ENCODE results near the gene TULP1. TPM values are rescaled to one million over a fixed set of nuclear protein-coding genes. Genes with fewer than 3 reads are reported as not detected.

Gene TULP1
- total RNA-seq, 1 experiment from 2014 or later = not detected

DNA sequence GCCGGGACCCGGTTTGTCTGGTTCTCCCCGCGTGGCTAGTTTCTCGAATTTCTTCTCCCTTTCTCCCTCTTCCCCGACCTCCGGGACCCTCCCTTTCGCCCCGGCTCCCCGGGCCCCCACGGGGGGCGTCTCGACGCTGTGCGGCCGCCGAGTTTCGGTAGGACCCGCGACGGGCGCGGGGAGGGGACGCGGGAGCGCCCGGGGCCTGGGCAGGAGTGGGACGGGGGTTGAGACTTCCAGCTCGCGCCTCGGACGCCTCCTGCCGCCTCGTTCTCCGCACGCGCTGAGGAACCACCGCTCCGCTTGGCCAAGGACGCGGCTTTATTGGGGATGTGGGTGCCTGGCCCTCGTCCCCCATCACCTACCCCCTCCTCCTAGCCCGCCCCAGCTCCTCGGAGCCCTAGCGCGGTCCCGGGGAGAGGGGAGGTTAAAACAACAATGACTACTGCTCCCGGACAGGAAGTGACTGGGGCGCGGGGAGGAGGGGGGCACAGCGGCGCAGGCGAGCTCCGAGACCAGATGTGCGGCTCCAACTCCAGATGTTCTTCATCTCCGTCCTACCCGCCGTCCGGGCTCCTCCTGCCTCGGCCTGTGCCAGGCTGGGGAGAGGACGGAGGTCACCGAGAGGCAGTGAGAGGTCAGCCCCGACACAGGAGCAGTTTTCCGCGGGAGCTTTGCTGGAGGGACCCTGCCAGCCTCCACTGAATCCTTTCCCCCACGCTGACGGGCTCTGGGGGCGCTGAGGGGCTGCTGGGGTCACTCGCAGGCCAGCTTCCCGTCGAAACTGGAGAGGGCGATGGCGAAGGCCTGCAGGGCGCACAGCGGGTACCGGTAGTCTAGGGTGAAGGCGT lies 14.9 kb downstream of the TULP1 start:
- Histone ChIP-seq H3K4me2 (ENCODE audit: low read length) (peak overlapping the region; percentile 96), H3K4me1 (ENCODE audit: insufficient read depth, low read length) (peaks cover 29% of the 10 kb centered on the region), H3K9me2 (replicated peaks; ENCODE audit: low read length) (no peaks in the 10 kb centered on the region), H3K4me3 (ENCODE audit: low read length) (peak overlapping the region; percentile 69), H3K36me3 (ENCODE audit: low read depth, low read length) (no peaks in the 10 kb centered on the region), H3K79me2 (ENCODE audit: low read length) (peaks cover 34% of the 10 kb centered on the region), H3F3A (ENCODE audit: low read length, unreplicated experiment) (no peaks in the 10 kb centered on the region), H3K9me3 (ENCODE audit: low read length) (no peaks in the 10 kb centered on the region), H3K9ac (ENCODE audit: low read length) (peak overlapping the region; percentile 79), H2AFZ (ENCODE audit: low read length) (peak overlapping the region; percentile 92), H3K27me3 (ENCODE audit: low read length) (no peaks in the 10 kb centered on the region), H3K27ac (ENCODE audit: low read length) (peak overlapping the region; percentile 35; the same call in 1 of the 2 replicates), H4K20me1 (ENCODE audit: low read length) (no peaks in the 10 kb centered on the region; the same call in 1 of the 2 replicates)
- ChIA-PET POLR2A (ENCODE audit: unreplicated experiment) (interaction anchor here (0.6 kb wide), 1 partner anchor 70 kb away, joined by 14 read pairs; no protein-coding TSS in a partner anchor), CTCF (no interaction called here)
- DNase-seq = no peak
- peak; percentile 17 for ATAC-seq
- TSS peak; percentile 48 for BruUV-seq (replicated peaks)
- TF ChIP-seq EZH2phosphoT487 (IDR thresholded peaks at IDR 0.05; ENCODE audit: borderline replicate concordance, low read length) = no peak
- TF ChIP-seq, protein P1, sequence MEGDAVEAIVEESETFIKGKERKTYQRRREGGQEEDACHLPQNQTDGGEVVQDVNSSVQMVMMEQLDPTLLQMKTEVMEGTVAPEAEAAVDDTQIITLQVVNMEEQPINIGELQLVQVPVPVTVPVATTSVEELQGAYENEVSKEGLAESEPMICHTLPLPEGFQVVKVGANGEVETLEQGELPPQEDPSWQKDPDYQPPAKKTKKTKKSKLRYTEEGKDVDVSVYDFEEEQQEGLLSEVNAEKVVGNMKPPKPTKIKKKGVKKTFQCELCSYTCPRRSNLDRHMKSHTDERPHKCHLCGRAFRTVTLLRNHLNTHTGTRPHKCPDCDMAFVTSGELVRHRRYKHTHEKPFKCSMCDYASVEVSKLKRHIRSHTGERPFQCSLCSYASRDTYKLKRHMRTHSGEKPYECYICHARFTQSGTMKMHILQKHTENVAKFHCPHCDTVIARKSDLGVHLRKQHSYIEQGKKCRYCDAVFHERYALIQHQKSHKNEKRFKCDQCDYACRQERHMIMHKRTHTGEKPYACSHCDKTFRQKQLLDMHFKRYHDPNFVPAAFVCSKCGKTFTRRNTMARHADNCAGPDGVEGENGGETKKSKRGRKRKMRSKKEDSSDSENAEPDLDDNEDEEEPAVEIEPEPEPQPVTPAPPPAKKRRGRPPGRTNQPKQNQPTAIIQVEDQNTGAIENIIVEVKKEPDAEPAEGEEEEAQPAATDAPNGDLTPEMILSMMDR (conservative IDR thresholded peaks at IDR 0.05; ENCODE audit: low read depth, low read length) = no peak
- TF ChIP-seq EZH2 (IDR thresholded peaks at IDR 0.05; ENCODE audit: low read length, unreplicated experiment) = no peak
- intact Hi-C loops (cut with micrococcal nuclease) = no loop called here

DNA sequence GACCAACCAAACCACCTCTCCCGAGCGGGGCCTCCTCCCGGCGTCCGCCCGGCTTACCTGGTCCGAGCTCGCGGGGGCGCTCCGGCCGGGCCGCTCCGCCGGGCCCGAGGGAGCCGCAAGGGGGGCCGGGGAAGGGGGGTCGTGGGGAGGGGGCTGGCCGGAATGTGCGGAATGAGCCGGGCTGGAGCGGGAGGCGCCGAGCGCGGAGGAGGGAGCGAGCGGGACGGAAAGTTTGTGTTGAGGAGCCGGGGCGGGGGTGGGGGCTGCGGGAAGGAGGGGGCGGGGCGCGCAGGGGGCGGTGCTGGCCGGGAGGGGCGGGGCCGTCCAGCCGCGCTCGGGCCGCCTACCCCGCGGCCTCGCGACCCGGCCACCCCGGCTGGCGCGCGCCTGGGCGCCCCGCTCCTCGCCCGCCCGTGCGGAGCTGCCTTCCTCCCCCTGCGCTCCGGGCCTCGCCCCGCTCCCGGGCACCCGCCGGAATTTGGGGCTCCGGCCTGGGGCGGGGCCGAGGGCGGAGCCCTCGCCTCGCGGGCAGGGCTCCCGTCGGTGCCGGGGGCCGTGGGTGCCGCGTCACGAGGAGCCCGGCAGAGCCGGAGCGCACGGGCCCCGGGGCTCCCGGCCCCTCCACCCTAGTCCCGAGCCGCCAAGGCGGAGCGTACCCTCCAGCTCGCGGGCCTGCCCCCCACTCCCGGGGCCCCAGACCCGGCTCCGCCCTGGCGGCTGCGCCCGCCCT lies 15.7 kb downstream of the TULP1 start, which contains the start of gene TEAD3:
TEAD3 (minus strand) TSS at position 239 of the 730 bp plus-strand sequence.
- no TSS peak for BruUV-seq (replicated peaks)
- TF ChIP-seq, protein P1 (conservative IDR thresholded peaks at IDR 0.05; ENCODE audit: low read depth, low read length) = peak; percentile 31; the same call in 1 of the 2 replicates
- TF ChIP-seq EZH2phosphoT487 (IDR thresholded peaks at IDR 0.05; ENCODE audit: borderline replicate concordance, low read length) = no peak
- Histone ChIP-seq H4K20me1 (ENCODE audit: low read length) (no peaks in the 10 kb centered on the region; the same call in 1 of the 2 replicates), H3K9me3 (ENCODE audit: low read length) (no peaks in the 10 kb centered on the region), H3K27me3 (ENCODE audit: low read length) (no peaks in the 10 kb centered on the region), H3F3A (ENCODE audit: low read length, unreplicated experiment) (no peaks in the 10 kb centered on the region), H3K27ac (ENCODE audit: low read length) (peak within 1 kb of the TSS; percentile 35; the same call in 1 of the 2 replicates), H3K36me3 (ENCODE audit: low read depth, low read length) (no peaks in the 10 kb centered on the region), H3K9ac (ENCODE audit: low read length) (peak within 1 kb of the TSS; percentile 79), H3K4me3 (ENCODE audit: low read length) (peak within 1 kb of the TSS; percentile 85), H2AFZ (ENCODE audit: low read length) (peak within 1 kb of the TSS; percentile 92), H3K4me1 (ENCODE audit: insufficient read depth, low read length) (peaks cover 32% of the 10 kb centered on the region), H3K79me2 (ENCODE audit: low read length) (peaks cover 38% of the 10 kb centered on the region), H3K4me2 (ENCODE audit: low read length) (peak within 1 kb of the TSS; percentile 96), H3K9me2 (replicated peaks; ENCODE audit: low read length) (no peaks in the 10 kb centered on the region)
- POLR2A ChIA-PET (ENCODE audit: unreplicated experiment) = interaction anchor here (0.6 kb wide), 1 partner anchor 69 kb away, joined by 14 read pairs; no protein-coding TSS in a partner anchor
- peak; percentile 56 for DNase-seq
- intact Hi-C loops (cut with micrococcal nuclease) = no loop called here
- ATAC-seq = peak; percentile 57
- CTCF ChIA-PET = no interaction called here
